Parathyroid adenoma (tissue), 2 donors: ENCODE measurements around the gene PPOX.

Experiments used
- H2AFZ ChIP-seq: fragments of 300-600 bp; sonication (generic); one replicate; pipeline ENCODE4 v1.7.0; 2017; ENCODE audit warnings: antibody characterized with exemption, mild to moderate bottlenecking
- H3K27ac ChIP-seq: fragments of 300-600 bp; sonication (generic); one replicate; pipeline ENCODE4 v1.7.0; 2017
- H3K27me3 ChIP-seq: fragments of 300-600 bp; sonication (generic); one replicate; pipeline ENCODE4 v1.7.0; 2017; ENCODE audit warnings: low read length; ENCODE audit not compliant: control insufficient read depth, insufficient read depth
- H3K36me3 ChIP-seq: fragments of 300-600 bp; sonication (generic); one replicate; pipeline ENCODE4 v1.7.0; 2017; ENCODE audit warnings: low read length; ENCODE audit not compliant: control insufficient read depth, insufficient read depth
- H3K4me1 ChIP-seq: fragments of 300-600 bp; sonication (generic); one replicate; pipeline ENCODE4 v1.7.0; 2017; ENCODE audit warnings: control low read depth
- H3K4me2 ChIP-seq: fragments of 300-600 bp; sonication (generic); one replicate; pipeline ENCODE4 v1.7.0; 2017; ENCODE audit warnings: low read length
- H3K4me3 ChIP-seq: fragments of 300-600 bp; sonication (generic); one replicate; pipeline ENCODE4 v1.7.0; 2017; ENCODE audit warnings: low read depth, low read length
- H3K79me2 ChIP-seq: fragments of 300-600 bp; sonication (generic); one replicate; pipeline ENCODE4 v1.7.0; 2017; ENCODE audit warnings: control low read depth
- H3K9ac ChIP-seq: fragments of 300-600 bp; sonication (generic); one replicate; pipeline ENCODE4 v1.7.0; 2017; ENCODE audit warnings: mild to moderate bottlenecking
- H3K9me3 ChIP-seq: fragments of 300-600 bp; sonication (generic); one replicate; pipeline ENCODE4 v1.7.0; 2017; ENCODE audit warnings: low read length; ENCODE audit not compliant: control insufficient read depth
- TF ChIP-seq, protein P1 (sequence below): fragments of 300-600 bp; sonication (generic); IDR thresholded peaks from one replicate; pipeline ENCODE4 v1.7.0; 2017; ENCODE audit warnings: antibody characterized with exemption, mild to moderate bottlenecking
- donor health status: primary hyperparathyroidism.

The PPOX gene

DNA sequence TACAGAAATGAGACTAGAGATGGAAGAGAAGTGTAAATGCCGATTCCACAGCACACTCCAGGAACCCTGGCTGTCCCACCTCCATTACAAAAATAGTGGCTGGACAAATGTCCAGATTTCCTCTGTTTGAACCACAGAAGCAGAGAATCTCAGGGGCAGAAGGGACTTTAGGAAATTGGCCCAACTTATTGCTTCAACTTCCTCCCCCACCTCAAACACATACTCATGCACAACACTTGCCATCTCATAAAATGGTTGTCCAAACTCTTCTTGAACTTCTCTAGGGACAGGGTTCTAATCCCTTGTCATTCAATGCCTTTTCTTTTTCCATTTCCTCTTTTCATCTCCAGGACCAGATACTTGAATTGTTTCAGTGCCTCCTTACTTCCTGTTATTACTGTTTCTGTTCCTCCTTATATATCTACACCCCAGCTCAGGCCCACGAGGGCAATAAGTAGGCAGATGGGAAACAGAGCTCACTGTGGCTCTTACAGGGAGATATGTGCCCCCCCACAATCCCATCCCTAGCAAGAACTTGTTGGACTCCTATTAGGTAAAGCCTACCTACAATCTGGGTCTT, 19.6 kb downstream of the PPOX start:
- Histone ChIP-seq H3K4me3 (no peak overlapping the region), H2AFZ (no peak overlapping the region), H3K27ac (peak overlapping the region; percentile 72), H3K9ac (no peak overlapping the region), H3K79me2 (no peaks in the 10 kb centered on the region), H3K9me3 (no peaks in the 10 kb centered on the region), H3K4me2 (no peak overlapping the region), H3K36me3 (no peaks in the 10 kb centered on the region), H3K27me3 (no peaks in the 10 kb centered on the region), H3K4me1 (no peaks in the 10 kb centered on the region)
- TF ChIP-seq, protein P1, sequence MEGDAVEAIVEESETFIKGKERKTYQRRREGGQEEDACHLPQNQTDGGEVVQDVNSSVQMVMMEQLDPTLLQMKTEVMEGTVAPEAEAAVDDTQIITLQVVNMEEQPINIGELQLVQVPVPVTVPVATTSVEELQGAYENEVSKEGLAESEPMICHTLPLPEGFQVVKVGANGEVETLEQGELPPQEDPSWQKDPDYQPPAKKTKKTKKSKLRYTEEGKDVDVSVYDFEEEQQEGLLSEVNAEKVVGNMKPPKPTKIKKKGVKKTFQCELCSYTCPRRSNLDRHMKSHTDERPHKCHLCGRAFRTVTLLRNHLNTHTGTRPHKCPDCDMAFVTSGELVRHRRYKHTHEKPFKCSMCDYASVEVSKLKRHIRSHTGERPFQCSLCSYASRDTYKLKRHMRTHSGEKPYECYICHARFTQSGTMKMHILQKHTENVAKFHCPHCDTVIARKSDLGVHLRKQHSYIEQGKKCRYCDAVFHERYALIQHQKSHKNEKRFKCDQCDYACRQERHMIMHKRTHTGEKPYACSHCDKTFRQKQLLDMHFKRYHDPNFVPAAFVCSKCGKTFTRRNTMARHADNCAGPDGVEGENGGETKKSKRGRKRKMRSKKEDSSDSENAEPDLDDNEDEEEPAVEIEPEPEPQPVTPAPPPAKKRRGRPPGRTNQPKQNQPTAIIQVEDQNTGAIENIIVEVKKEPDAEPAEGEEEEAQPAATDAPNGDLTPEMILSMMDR = no peak

DNA sequence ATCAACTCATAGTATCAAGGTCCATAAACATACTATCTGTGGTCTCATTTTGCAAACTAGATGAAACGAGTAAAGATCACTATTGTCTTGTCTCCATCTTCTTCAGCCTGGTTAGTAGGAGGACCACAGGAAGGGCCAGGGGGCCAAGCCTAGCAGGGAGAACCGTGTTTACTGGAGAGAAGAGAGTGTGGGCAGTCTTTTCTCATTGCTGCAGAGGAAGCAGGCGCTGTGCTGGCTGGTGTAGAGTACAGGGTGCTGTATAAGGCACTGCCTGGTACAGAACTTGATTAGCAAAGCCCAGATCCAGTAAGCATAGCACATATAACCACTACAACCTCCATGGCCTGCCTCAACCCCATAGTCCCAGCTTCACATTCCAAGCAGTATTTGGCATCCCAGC, 21.1 kb downstream of the PPOX start:
- Histone ChIP-seq H3K4me1 (no peaks in the 10 kb centered on the region), H3K9me3 (no peaks in the 10 kb centered on the region), H3K9ac (no peak overlapping the region), H3K4me2 (no peak overlapping the region), H3K27me3 (no peaks in the 10 kb centered on the region), H2AFZ (no peak overlapping the region), H3K36me3 (no peaks in the 10 kb centered on the region), H3K79me2 (no peaks in the 10 kb centered on the region), H3K4me3 (no peak overlapping the region), H3K27ac (no peak overlapping the region)
- TF ChIP-seq, protein P1 = no peak

DNA sequence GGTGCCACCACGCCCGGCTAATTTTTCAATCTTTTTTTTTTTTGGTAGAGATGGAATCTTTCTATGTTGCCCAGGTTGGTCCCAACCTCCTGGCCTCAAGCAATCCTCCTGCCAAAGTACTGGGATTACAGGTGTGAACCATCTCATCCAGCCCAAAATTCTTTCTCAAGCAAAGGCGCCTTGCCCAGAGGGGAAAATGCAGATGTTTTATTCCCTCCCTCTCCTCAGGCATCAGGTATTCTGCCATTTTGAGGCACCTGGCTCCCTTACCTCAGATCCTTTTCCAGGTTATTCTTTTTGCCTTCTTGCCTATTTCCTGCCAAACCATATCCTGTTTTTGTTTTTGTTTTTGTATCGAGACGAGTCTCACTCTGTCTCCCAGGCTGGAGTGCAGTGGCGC, 22.2 kb downstream of the PPOX start:
- Histone ChIP-seq H3K4me3 (no peak overlapping the region), H3K4me1 (no peaks in the 10 kb centered on the region), H3K27me3 (no peaks in the 10 kb centered on the region), H3K27ac (no peak overlapping the region), H3K79me2 (no peaks in the 10 kb centered on the region), H3K36me3 (no peaks in the 10 kb centered on the region), H2AFZ (no peak overlapping the region), H3K4me2 (no peak overlapping the region), H3K9ac (no peak overlapping the region), H3K9me3 (no peaks in the 10 kb centered on the region)
- TF ChIP-seq, protein P1 = no peak

DNA sequence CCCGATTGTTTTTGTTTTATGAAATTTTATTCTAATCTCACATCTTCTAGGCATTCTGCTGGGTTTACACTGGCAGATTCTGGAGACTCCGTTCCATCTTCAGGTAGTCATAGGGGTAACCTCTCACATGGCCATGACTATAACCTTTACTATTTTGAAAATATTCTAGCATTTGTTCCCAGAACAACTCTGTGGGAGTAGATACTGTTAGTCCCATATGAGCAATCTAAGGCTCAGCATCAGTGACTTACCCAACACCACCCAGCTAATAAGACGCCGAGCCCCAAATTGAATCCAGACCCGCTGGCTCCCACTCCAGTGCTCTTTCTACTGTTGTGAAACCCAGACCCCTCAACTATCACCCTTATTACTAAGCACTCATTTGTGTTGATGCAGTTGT, 22.8 kb downstream of the PPOX start:
- H3K36me3 ChIP-seq = no peaks in the 10 kb centered on the region
- no peaks in the 10 kb centered on the region for H3K79me2 ChIP-seq
- H3K4me3 ChIP-seq = no peak overlapping the region
- no peak overlapping the region for H3K9ac ChIP-seq
- no peaks in the 10 kb centered on the region for H3K4me1 ChIP-seq
- no peaks in the 10 kb centered on the region for H3K9me3 ChIP-seq
- no peak overlapping the region for H3K27ac ChIP-seq
- no peak overlapping the region for H3K4me2 ChIP-seq
- TF ChIP-seq, protein P1 = no peak
- no peaks in the 10 kb centered on the region for H3K27me3 ChIP-seq
- H2AFZ ChIP-seq = no peak overlapping the region

DNA sequence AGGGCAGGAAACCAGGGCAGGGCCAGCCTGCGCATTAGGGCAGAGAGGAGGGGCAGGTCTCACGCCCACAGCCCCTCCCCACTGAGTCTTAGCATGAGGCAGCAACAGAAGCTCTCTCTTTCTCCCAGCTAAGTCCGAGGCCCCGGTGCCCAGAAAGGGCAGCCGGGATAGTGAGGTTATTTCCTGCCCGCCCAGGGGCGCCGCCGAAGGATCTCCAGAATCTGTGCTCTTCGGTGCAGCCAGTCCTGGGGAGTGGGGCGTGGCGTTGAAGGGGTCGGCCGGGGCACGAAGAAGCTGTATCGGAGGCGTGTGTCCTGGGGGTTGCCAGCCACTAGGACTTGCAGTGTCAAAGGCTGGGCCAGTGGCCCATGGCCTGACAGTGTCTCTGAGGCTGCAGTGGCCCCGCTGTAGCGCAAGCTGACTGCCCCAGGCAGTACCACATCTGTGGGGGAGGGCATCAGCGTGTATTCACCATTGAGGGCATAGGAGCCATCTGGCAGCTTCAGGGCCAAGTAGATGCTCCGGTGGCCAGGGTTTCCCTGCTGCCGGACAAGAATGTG, 24.8 kb downstream of the PPOX start:
- no peak overlapping the region for H3K9ac ChIP-seq
- no peaks in the 10 kb centered on the region for H3K79me2 ChIP-seq
- no peak overlapping the region for H3K4me2 ChIP-seq
- no peaks in the 10 kb centered on the region for H3K36me3 ChIP-seq
- TF ChIP-seq, protein P1 = no peak
- no peak overlapping the region for H2AFZ ChIP-seq
- H3K4me3 ChIP-seq = no peak overlapping the region
- no peaks in the 10 kb centered on the region for H3K9me3 ChIP-seq
- H3K27ac ChIP-seq = no peak overlapping the region
- H3K27me3 ChIP-seq = no peaks in the 10 kb centered on the region
- no peaks in the 10 kb centered on the region for H3K4me1 ChIP-seq
